Stimulated activated naive CD4-positive, alpha-beta T cell (primary cell): ENCODE data around the gene TMEM50B.
"Not testable (repeated sequence)": the region's sequence is repeated elsewhere in the genome, so short reads cannot be mapped to it uniquely, and the experiment has no call there.

Experiments
- DNase-seq, 6 experiments: peaks; one replicate each; lab custom pipeline; 2025; lab: John Stamatoyannopoulos, UW

Gene TMEM50B

GRCh38 chr21:33479679-33480480 is at the start of gene TMEM50B:
TSS of gene TMEM50B (minus strand) at chr21:33479974. CDS start at chr21:33468885, 11,089 bp downstream.
- peak; percentile 91 to 97 (median 94) for DNase-seq

- DNase-seq: no peak
Measured at GRCh38 chr21:33522953-33523349, 43.2 kb upstream of the TMEM50B start.

GRCh38 chr21:33522297-33522952 is 42.7 kb upstream of the TMEM50B start:
- DNase-seq: no peak

- DNase-seq: no peak
Measured at GRCh38 chr21:33518899-33519298, 39.1 kb upstream of the TMEM50B start.

DNA sequence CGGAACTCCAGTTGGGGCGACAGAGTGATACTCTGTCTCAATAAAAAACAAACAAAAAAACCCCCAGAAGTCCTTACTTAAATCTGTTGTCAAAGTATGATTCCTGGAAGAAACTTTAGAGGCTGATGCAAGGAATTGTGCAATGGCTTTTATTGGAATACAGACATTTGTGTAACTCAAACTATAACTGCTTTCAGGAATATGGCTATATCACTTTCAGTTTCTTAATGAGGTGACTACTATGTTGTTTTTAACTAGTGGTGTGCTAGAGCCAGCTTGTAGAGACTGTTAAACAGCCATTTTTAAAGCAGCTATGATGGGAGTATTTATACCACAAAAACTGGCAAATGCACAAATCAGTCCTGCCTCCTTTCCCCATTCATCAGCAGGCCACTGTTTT is 34.5 kb upstream of the TMEM50B start:
- no peak for DNase-seq

DNA sequence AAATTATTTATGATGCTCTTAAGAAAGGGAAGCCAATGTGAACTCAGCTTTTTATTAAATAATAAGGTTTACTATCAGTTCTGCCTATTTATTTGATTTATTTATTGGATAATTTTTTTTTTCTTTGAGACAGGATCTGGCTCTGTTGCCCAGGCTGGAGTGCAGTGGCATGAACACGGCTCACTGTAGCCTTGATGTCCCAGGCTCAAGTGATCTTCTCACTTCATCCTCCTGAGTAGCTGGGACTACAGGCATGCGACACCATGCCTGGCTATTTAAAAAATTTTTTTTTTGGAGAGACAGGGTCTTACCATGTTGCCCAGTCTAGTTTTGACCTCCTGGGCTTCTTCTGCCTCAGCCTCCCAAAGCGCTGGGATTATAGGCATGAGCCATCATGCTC is 32.7 kb upstream of the TMEM50B start:
- DNase-seq: no peak

DNA sequence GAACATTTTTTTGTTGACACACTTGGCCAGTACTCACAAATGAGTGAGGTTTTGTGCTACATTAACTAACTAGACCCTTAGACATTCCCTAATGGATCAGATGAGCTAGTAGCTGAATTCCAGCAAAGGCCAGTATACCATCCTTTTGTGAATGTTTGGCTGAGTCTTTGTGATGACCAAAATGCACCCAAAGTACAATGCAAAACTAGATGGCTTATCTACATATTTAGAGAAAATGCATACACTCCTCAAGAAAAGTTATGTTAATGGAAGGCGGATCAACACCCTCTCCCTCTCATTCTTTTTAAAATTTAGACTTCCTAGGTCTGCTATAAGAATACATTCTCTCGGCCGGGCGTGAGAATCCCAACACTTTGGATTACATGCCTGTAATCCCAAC is 31.9 kb upstream of the TMEM50B start:
- DNase-seq: no peak

DNA sequence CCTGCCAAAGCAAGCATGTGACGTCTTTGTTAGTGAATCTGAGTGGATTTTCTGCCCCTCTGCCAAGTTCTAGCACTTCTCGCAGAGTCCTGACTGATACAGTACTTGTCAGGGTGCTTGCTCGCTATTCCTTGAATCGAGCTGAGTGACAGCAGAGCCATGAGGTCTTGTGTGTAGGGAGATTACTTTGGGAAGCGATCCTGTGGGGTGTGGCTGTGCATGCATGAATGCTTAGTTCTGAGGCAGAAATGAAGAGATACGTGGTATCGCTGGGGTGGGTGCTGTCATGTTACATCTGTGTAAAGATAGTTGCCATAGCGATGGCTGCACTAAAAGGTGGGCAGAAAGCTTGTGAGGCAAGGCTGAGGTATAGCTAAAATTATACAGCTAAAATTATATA is 31.1 kb upstream of the TMEM50B start:
- DNase-seq: no peak

- DNase-seq: not testable (repeated sequence)
Measured at GRCh38 chr21:33507003-33507402, 27.2 kb upstream of the TMEM50B start.

DNA sequence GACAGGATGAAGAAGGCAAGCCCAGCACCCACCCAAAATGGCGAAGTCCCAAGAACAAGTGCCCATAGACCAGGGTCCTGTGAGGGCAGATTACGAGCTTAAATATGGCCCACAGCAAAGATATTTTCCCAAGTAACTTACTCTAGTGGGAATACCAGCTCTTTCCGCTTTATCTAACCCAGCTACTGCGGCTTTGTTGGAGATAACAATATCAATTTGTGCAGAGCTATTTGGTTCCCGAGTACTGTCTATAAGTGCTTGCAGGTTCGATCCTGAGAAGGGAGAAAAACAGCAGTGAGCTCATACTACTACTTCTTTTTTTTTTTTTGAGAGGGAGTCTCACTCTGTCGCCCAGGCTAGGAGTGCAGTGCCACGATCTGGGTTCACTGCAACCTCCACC is 26.1 kb upstream of the TMEM50B start:
- no peak for DNase-seq

- DNase-seq: no peak
Measured at GRCh38 chr21:33496345-33496744, 16.6 kb upstream of the TMEM50B start.

- DNase-seq: no peak
Measured at GRCh38 chr21:33495743-33496142, 16.0 kb upstream of the TMEM50B start.

GRCh38 chr21:33493756-33494155 is 14.0 kb upstream of the TMEM50B start:
- DNase-seq: no peak

DNA sequence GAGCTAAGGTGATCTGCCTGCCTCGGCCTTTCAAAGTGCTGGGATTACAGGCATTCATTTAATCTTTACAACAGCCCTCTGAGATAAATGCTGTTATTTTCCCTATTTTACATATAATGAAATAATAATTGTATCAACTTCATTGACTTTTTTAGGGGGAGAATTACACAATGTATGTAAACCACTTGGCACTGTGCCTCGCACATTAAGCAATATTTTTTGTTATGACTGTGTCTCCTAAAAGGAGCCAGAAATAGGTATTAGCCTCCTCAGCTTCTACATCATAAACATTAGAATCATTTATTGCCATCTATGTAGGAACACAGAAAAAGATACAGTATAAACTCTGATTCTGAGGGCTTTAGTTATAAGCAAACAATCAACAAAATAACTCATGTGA is 12.8 kb upstream of the TMEM50B start:
- DNase-seq: no peak

DNA sequence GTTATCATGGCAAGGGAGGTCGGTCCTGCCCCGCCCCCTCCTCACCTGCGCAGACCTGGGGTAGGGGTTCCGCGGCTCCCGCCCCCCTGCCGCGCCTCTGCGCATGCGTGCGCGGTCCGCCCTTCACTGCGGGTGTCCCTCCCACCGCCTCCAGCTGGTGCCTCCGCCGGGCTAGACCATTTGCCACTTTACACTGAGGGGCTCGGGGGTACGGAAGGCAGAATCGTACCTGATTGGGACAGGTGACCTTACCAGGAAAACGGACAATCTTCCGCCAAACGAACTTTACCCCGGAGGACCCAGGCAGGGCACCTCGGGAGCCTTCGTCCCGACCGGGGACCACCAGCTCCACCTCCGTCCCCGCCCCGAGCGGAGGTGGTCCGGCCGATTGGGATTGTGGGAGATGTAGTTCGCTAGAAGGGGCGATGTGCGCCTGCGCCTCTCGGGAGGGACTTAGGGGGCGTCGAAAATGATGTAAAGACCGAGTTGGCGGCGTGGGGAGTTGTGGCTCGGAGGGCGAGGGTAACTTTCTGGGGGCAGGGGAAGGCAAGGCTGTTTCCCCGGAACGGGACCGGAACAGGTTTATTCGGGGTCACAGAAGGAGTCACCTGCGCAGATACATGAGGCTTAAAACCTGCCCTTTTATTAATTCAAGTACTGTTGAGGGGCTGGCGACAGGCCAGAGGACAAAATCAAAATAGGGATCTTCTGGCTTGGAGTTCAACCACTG is 11.8 kb upstream of the TMEM50B start, which contains the start of gene DNAJC28:
Gene DNAJC28, minus strand, starts transcription at position 344 of the 730 bp plus-strand sequence. CDS start 2,323 bp downstream, outside the sequence.
- DNase-seq: peak; percentile 91 to 99 (median 94)

GRCh38 chr21:33490991-33491372 is 11.2 kb upstream of the TMEM50B start:
- DNase-seq: no peak

DNA sequence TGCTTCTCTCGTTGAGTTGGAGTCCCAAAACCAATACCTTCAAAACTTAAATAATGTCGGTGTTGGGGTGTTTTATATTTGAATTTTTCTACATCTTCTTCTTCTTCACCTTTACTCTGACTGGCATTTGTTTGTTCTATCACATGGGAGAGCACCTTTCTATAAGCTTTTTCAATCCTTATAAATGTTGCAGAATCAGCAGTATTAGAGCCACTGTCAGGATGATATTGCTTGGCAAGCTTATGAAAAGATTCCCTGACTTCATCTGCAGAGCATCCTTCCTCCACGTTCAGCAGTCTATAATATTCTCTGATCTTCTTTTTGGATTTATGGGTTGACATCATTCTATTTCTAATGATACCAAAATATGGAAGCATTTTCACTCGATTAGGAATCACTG is 9.2 kb upstream of the TMEM50B start:
- DNase-seq: no peak

DNA sequence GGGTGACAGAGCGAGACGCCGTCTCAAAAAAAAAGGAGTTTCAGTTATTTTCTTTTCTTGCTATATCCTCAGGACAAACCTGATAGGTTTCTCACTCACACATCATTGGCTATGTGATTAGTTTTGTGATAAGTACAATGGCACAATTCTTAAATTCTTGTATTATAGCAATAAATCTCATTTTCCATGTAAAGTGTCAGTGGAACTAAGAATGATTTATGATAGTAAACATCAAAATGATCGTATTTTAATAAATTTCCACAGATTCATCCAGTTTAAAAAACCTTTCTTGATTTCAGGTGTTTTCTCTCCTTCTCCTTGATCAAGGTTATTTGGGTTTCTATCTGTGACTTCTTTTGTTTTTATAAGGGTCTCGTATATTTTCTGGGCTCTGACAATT is 8.2 kb upstream of the TMEM50B start:
- DNase-seq: no peak

GRCh38 chr21:33481314-33481943 is 1.7 kb upstream of the TMEM50B start:
- no peak for DNase-seq

- no peak for DNase-seq
Measured at GRCh38 chr21:33480481-33481103, 818 bp upstream of the TMEM50B start.

DNA sequence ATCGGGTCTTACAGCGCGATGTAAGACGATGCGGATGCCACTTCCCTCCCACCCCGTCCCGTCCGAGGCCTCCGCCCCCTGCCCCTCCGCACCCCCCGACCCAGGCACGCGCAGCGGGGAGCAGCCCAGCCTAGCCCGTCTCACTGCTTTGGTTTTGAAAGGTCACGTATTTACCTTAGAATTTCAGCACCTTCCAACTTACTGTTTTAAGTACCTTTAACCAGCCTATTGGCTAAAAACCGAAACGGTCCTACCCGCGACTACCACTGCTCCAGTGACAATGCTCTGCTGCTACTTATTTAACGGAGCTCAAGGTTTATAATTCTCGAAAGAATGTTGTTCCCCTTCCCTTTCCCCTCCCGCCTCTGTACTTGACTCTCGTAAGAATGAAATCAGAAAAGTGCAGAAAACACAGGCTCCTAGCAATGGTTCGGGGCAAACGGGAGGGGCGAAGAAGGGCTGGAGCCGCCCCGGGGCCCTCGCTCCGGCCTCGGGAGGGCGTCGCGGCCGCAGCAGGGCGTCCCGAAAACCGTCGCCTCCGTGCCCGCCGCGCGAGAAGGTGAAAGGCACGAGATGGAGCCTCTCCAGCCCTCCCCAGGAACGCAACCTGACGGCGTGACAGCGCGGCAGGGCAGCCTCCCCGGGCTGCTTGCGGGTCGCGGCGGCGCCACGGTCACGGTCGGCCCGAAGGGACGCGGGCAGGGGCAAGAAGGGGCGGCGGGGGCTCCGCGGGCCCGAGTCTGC is 667 bp downstream of the TMEM50B start:
- peak; percentile 42 to 81 (median 62) for DNase-seq
